Measurements from ENCODE around the gene TMC1. TPM values are rescaled to one million over a fixed set of nuclear protein-coding genes. Genes with fewer than 3 reads are reported as not detected.

TMC1 gene
- total RNA-seq, 2 experiments from 2014 or later: not detected

GRCh38 chr9:72685911-72686310 is 164.5 kb downstream of the TMC1 start:
- DNase-seq (no peak), ATAC-seq (no peak)
- ChIA-PET POLR2A (no interaction called here), CTCF (interaction anchor here (1.2 kb wide), 1 partner anchor 12 kb away, joined by 3 read pairs; no protein-coding TSS in a partner anchor)
- no peak overlapping the region for H3K27ac Mint-ChIP-seq
- H3K36me3 Mint-ChIP-seq (ENCODE audit: low read depth): no peaks in the 10 kb centered on the region
- H3K4me1 Mint-ChIP-seq: no peaks in the 10 kb centered on the region
- intact Hi-C loops (cut with DNase I, micrococcal nuclease): no loop called here
- H3K4me3 Mint-ChIP-seq: no peak overlapping the region
- H3K9me3 Mint-ChIP-seq (ENCODE audit: low read depth): no peaks in the 10 kb centered on the region
- peaks cover 18% of the 10 kb centered on the region for H3K27me3 Mint-ChIP-seq

GRCh38 chr9:72687331-72687730 is 165.9 kb downstream of the TMC1 start:
- POLR2A ChIA-PET: no interaction called here
- Mint-ChIP-seq H3K36me3 (ENCODE audit: low read depth) (no peaks in the 10 kb centered on the region), H3K4me1 (no peaks in the 10 kb centered on the region), H3K9me3 (ENCODE audit: low read depth) (no peaks in the 10 kb centered on the region), H3K4me3 (no peak overlapping the region), H3K27me3 (peaks cover 20% of the 10 kb centered on the region), H3K27ac (no peak overlapping the region)
- DNase-seq (no peak), ATAC-seq (no peak)
- intact Hi-C loops (cut with DNase I, micrococcal nuclease): no loop called here
- CTCF ChIA-PET: interaction anchor here (1.0 kb wide), 1 partner anchor 171 kb away, joined by 3 read pairs; no protein-coding TSS in a partner anchor

GRCh38 chr9:72691671-72692070 is 170.3 kb downstream of the TMC1 start:
- no peak overlapping the region for H3K4me3 Mint-ChIP-seq

GRCh38 chr9:72695365-72695764 is 174.0 kb downstream of the TMC1 start:
- Mint-ChIP-seq H3K27ac (no peak overlapping the region), H3K36me3 (ENCODE audit: low read depth) (no peaks in the 10 kb centered on the region), H3K4me3 (no peak overlapping the region), H3K27me3 (peaks cover 13% of the 10 kb centered on the region), H3K9me3 (ENCODE audit: low read depth) (no peaks in the 10 kb centered on the region), H3K4me1 (no peaks in the 10 kb centered on the region)
- intact Hi-C loops (cut with DNase I, micrococcal nuclease): no loop called here
- CTCF ChIA-PET: interaction anchor here (0.6 kb wide), 1 partner anchor 150 kb away, joined by 3 read pairs; no protein-coding TSS in a partner anchor
- POLR2A ChIA-PET: no interaction called here
- no peak for DNase-seq
- ATAC-seq: no peak

More at GRCh38 chr9:72691671-72692070, 170.3 kb downstream of the TMC1 start:
- DNase-seq (no peak), ATAC-seq (no peak)
- Mint-ChIP-seq H3K27ac (no peak overlapping the region), H3K36me3 (ENCODE audit: low read depth) (no peaks in the 10 kb centered on the region), H3K27me3 (peaks cover 7% of the 10 kb centered on the region), H3K9me3 (ENCODE audit: low read depth) (no peaks in the 10 kb centered on the region), H3K4me1 (no peaks in the 10 kb centered on the region)
- ChIA-PET POLR2A (no interaction called here), CTCF (interaction anchor here (0.7 kb wide), 1 partner anchor 1393 kb away, joined by 3 read pairs; no protein-coding TSS in a partner anchor)
- intact Hi-C loops (cut with DNase I, micrococcal nuclease): no loop called here

GRCh38 chr9:72696511-72696910 is 175.1 kb downstream of the TMC1 start:
- intact Hi-C loops (cut with DNase I, micrococcal nuclease): no loop called here
- ChIA-PET POLR2A (no interaction called here), CTCF (no interaction called here)
- Mint-ChIP-seq H3K9me3 (ENCODE audit: low read depth) (no peaks in the 10 kb centered on the region), H3K27ac (no peak overlapping the region), H3K4me3 (no peak overlapping the region), H3K36me3 (ENCODE audit: low read depth) (no peaks in the 10 kb centered on the region), H3K27me3 (peaks cover 13% of the 10 kb centered on the region), H3K4me1 (no peaks in the 10 kb centered on the region)
- ATAC-seq: no peak
- DNase-seq: no peak

- POLR2A ChIA-PET: no interaction called here
- DNase-seq (no peak), ATAC-seq (no peak)
- Mint-ChIP-seq H3K4me1 (no peaks in the 10 kb centered on the region), H3K4me3 (no peak overlapping the region), H3K36me3 (ENCODE audit: low read depth) (no peaks in the 10 kb centered on the region), H3K27me3 (peaks cover 5% of the 10 kb centered on the region), H3K9me3 (ENCODE audit: low read depth) (no peaks in the 10 kb centered on the region), H3K27ac (no peak overlapping the region)
- CTCF ChIA-PET: no interaction called here
- intact Hi-C loops (cut with DNase I, micrococcal nuclease): loop anchor here in 1 of 2 experiments (10.0 kb wide), 1 partner anchor 63 kb away; no protein-coding TSS in a partner anchor
Observed at GRCh38 chr9:72701510-72701909, 180.1 kb downstream of the TMC1 start.

- POLR2A ChIA-PET: no interaction called here
- no peaks in the 10 kb centered on the region for H3K4me1 Mint-ChIP-seq
- no peak overlapping the region for H3K27ac Mint-ChIP-seq
- CTCF ChIA-PET: no interaction called here
- no peak overlapping the region for H3K4me3 Mint-ChIP-seq
- DNase-seq: no peak
- H3K36me3 Mint-ChIP-seq (ENCODE audit: low read depth): no peaks in the 10 kb centered on the region
- no peak for ATAC-seq
- intact Hi-C loops (cut with DNase I, micrococcal nuclease): loop anchor here in 1 of 2 experiments (10.0 kb wide), 1 partner anchor 61 kb away; no protein-coding TSS in a partner anchor
- H3K27me3 Mint-ChIP-seq: peaks cover 2% of the 10 kb centered on the region
- no peaks in the 10 kb centered on the region for H3K9me3 Mint-ChIP-seq (ENCODE audit: low read depth)
Observed at GRCh38 chr9:72703574-72703973, 182.2 kb downstream of the TMC1 start.

- ChIA-PET CTCF (interaction anchor here (0.6 kb wide), 2 partner anchors 10 to 700 kb away, joined by 3 read pairs; no protein-coding TSS in a partner anchor), POLR2A (no interaction called here)
- intact Hi-C loops (cut with DNase I, micrococcal nuclease): loop anchor here in 1 of 2 experiments (10.0 kb wide), 1 partner anchor 60 kb away; no protein-coding TSS in a partner anchor
- Mint-ChIP-seq H3K27ac (no peak overlapping the region), H3K36me3 (ENCODE audit: low read depth) (no peaks in the 10 kb centered on the region), H3K4me1 (no peaks in the 10 kb centered on the region), H3K4me3 (no peak overlapping the region), H3K27me3 (no peaks in the 10 kb centered on the region), H3K9me3 (ENCODE audit: low read depth) (no peaks in the 10 kb centered on the region)
- DNase-seq (no peak), ATAC-seq (no peak)
Observed at GRCh38 chr9:72704688-72705375, 183.4 kb downstream of the TMC1 start.

GRCh38 chr9:72718503-72718902 is 197.1 kb downstream of the TMC1 start:
- CTCF ChIA-PET: interaction anchor here (0.8 kb wide), 1 partner anchor 10 kb away, joined by 3 read pairs; no protein-coding TSS in a partner anchor
- POLR2A ChIA-PET: no interaction called here
- Mint-ChIP-seq H3K9me3 (ENCODE audit: low read depth) (no peaks in the 10 kb centered on the region), H3K27ac (no peak overlapping the region), H3K27me3 (peaks cover 9% of the 10 kb centered on the region), H3K4me1 (no peaks in the 10 kb centered on the region), H3K36me3 (ENCODE audit: low read depth) (no peaks in the 10 kb centered on the region), H3K4me3 (no peak overlapping the region)
- DNase-seq (peak; percentile 19), ATAC-seq (no peak)
- intact Hi-C loops (cut with DNase I, micrococcal nuclease): no loop called here

- Mint-ChIP-seq H3K9me3 (ENCODE audit: low read depth) (no peaks in the 10 kb centered on the region), H3K36me3 (ENCODE audit: low read depth) (no peaks in the 10 kb centered on the region), H3K4me3 (no peak overlapping the region), H3K27me3 (peaks cover 4% of the 10 kb centered on the region), H3K4me1 (no peaks in the 10 kb centered on the region), H3K27ac (no peak overlapping the region)
- ChIA-PET POLR2A (no interaction called here), CTCF (interaction anchor here (0.9 kb wide), 1 partner anchor 32 kb away, joined by 4 read pairs; no protein-coding TSS in a partner anchor)
- ATAC-seq: no peak
- DNase-seq: no peak
- intact Hi-C loops (cut with DNase I, micrococcal nuclease): no loop called here
Observed at GRCh38 chr9:72721067-72721466, 199.7 kb downstream of the TMC1 start.

- H3K9me3 Mint-ChIP-seq (ENCODE audit: low read depth): no peaks in the 10 kb centered on the region
- ChIA-PET CTCF (no interaction called here), POLR2A (no interaction called here)
- H3K4me1 Mint-ChIP-seq: no peaks in the 10 kb centered on the region
- no peak overlapping the region for H3K4me3 Mint-ChIP-seq
- H3K27me3 Mint-ChIP-seq: peaks cover 2% of the 10 kb centered on the region
- intact Hi-C loops (cut with DNase I, micrococcal nuclease): no loop called here
- no peak overlapping the region for H3K27ac Mint-ChIP-seq
- ATAC-seq (no peak), DNase-seq (no peak)
- no peaks in the 10 kb centered on the region for H3K36me3 Mint-ChIP-seq (ENCODE audit: low read depth)
Observed at GRCh38 chr9:72726947-72727346, 205.5 kb downstream of the TMC1 start.

- Mint-ChIP-seq H3K27ac (no peak overlapping the region), H3K4me3 (no peak overlapping the region), H3K36me3 (ENCODE audit: low read depth) (no peaks in the 10 kb centered on the region), H3K4me1 (no peaks in the 10 kb centered on the region), H3K27me3 (peaks cover 2% of the 10 kb centered on the region), H3K9me3 (ENCODE audit: low read depth) (no peaks in the 10 kb centered on the region)
- ChIA-PET POLR2A (no interaction called here), CTCF (interaction anchor here (1.2 kb wide), 1 partner anchor 9 kb away, joined by 3 read pairs; no protein-coding TSS in a partner anchor)
- ATAC-seq (no peak), DNase-seq (no peak)
- intact Hi-C loops (cut with DNase I, micrococcal nuclease): no loop called here
Observed at GRCh38 chr9:72728031-72728770, 206.8 kb downstream of the TMC1 start.
